ENCODE data around the gene PLD4. TPM values are rescaled to one million over a fixed set of nuclear protein-coding genes. Genes with fewer than 3 reads are reported as not detected.

PLD4 gene
- total RNA-seq, 1 donor, result 0.09 TPM

DNA sequence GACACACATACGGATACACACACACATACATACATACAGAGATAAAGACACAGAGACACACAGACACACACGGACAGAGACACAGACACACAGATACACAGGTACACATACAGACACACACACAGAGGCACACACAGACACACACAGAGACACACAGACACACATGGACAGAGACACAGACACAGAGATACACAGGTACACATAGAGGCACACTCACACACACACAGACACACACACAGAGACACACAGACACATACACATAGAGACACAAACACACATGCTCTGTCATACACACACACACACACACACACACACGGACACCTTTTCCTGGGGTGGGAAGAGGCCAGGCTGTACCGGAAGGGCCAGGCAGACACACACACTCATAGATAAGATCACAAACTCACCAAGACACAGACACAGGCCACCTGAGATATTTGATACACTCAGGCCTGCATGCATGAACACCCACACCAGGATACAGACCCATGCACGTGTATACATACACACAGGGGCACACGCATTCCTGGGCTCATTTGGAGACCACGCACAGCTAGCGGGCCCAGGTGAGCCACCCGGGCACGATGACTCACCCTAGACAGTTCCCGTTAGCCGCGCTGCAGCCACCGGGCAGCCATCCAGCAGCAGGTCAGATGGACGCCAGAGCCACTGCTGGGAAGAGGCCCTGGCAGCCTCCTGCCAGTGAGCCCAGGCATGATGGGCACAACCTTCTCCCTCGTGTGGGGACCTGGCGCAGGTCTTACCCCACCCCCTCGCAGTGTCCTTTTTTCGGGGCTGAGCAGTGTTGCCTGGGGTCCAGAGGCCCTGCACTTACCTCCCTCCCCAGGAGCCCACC, 55.3 kb downstream of the PLD4 start:
- TF ChIP-seq, protein P1, sequence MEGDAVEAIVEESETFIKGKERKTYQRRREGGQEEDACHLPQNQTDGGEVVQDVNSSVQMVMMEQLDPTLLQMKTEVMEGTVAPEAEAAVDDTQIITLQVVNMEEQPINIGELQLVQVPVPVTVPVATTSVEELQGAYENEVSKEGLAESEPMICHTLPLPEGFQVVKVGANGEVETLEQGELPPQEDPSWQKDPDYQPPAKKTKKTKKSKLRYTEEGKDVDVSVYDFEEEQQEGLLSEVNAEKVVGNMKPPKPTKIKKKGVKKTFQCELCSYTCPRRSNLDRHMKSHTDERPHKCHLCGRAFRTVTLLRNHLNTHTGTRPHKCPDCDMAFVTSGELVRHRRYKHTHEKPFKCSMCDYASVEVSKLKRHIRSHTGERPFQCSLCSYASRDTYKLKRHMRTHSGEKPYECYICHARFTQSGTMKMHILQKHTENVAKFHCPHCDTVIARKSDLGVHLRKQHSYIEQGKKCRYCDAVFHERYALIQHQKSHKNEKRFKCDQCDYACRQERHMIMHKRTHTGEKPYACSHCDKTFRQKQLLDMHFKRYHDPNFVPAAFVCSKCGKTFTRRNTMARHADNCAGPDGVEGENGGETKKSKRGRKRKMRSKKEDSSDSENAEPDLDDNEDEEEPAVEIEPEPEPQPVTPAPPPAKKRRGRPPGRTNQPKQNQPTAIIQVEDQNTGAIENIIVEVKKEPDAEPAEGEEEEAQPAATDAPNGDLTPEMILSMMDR (IDR thresholded peaks at IDR 0.05; ENCODE audit: insufficient read depth, low read length), result no peak
- DNase-seq (ENCODE audit: low read depth), result peak; percentile 22

DNA sequence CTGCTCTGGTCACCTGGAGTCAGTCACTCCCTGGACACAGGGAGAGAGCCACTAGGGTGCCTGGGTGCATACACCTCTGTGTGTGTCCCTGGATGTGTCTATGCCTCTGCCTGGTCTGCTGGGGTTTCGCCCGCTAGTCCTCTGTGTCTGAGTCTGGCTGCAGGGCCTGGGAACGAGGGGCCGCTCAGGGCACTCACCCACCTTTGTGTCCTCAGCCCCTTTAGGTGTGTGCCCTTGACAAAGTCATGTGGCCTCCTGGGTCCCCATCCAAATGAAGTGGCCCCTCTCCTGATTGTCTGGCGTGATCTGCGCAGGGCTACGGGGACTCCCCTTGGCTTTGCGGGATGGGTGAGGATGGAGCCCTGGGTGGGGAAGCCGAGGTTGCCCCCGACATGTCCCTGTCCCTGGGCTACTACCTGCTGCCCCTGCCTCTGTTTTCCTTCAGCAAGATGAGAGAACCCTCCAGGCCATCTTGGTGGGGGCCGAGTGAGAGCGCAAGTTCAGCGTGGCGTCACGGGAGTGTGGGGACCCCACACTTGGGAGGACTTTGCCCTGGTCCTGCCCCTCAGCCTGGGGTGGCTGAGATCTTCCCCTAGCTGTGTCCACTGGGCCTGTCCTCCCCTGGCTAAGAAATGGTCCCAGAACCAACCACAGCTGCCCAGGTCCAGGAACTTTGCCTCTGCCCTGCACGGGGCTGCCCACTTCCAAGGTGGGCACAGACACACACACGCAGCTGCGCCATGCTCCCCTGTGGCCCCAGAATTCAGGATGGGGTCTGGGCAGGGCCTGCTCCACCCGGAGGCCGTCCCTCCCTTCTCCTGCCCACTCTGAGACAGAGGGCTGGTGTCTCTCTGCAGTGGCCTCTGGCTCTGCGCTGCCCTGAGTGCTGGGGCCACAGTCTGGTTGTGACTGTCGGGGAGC, 56.2 kb downstream of the PLD4 start:
- H3K4me3 ChIP-seq (ENCODE audit: low read depth, low read length), result no peak overlapping the region
- DNase-seq (ENCODE audit: low read depth), result no peak
- TF ChIP-seq, protein P1 (IDR thresholded peaks at IDR 0.05; ENCODE audit: insufficient read depth, low read length), result no peak

More for the DNA sequence above, 55.3 kb downstream of the PLD4 start:
- no peak overlapping the region for H3K4me3 ChIP-seq (ENCODE audit: low read depth, low read length)

DNA sequence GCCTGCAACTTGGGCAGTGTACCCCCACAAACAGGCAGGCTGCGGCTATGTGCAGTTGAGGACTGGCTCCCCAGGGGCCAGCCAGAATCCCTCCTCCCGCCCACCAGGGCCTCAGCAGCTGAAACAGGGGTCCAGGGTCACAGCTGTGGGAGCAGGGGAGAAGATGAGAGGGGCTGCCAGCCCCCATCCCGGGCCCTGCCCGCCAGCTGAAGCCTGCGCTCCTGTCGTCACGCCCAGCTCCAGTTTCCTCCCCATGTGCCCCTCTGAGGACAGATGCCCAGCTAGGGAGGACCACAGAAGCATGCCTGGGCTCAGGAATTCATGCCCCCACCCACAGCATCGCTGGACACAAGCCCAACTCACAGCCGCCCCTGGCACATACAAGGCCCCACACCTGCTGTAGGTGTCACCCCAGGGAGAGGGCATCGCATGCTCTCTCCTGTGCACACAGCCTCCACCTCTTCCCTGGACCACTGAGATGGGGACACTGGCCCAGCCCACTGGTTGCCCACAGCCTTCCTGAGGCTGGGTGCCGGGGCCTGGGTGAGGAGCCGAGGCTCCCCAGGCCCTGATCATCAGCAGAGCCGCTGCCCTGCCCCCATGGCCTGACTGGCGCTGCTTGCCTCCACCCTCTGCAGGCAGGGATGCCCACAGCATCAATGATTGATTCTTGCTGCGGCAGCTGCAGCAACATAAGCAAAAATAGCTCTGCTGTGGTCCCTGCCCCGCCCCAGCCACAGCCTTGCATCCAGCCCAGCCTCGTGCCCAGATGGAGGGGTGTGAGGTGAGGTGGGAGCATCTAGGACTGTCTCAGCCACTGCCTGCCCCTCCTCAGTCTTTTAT, 57.2 kb downstream of the PLD4 start:
- TF ChIP-seq, protein P1 (IDR thresholded peaks at IDR 0.05; ENCODE audit: insufficient read depth, low read length), result no peak
- no peak for DNase-seq (ENCODE audit: low read depth)
- H3K4me3 ChIP-seq (ENCODE audit: low read depth, low read length), result no peak overlapping the region

DNA sequence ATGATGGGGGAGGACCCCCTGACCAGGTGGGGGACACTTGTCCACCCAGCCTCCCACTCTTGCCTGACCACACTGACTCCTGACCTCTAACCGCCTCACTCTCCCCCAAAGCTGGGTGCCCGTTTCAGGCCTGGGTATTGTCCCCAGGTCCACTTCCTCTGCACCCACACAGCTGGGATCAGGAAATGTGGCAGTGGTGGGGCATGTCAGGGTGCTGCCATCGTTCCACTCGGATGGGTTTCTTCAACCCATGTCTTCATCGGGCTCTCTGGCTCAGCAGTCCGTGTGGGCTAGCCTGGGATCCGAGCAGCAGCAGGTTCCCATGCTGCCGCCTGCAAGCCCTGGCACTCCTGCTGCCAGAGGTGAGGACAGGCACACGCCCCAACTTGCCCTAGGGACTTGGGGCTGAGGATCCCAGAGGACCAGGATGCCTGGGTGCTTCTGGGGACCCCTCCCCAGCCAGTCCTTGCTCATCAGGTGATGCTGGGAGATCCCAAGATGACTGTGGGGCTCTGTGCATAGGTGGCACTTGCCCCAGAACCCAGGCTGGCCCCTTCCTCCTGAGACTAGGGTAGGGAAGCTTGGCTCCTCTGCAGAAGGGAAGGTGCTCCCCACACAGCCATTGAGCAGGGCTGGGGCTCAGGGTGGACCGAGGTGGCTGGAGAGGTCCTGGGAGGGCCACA, 58.0 kb downstream of the PLD4 start:
- no peak for DNase-seq (ENCODE audit: low read depth)
- TF ChIP-seq, protein P1 (IDR thresholded peaks at IDR 0.05; ENCODE audit: insufficient read depth, low read length), result no peak
- no peak overlapping the region for H3K4me3 ChIP-seq (ENCODE audit: low read depth, low read length)

Other genes with a start within 250 kb of the PLD4 start
- 38.3 and 64.0 TPM in 2 replicates for gene INF2, start 235.3 kb upstream of the PLD4 start, total RNA-seq (ENCODE audit: low replicate concordance)
- 0.65 and 4.8 TPM in 2 replicates for gene ADSS1, start 200.7 kb upstream of the PLD4 start, total RNA-seq (ENCODE audit: low replicate concordance)
- 79.4 and 87.3 TPM in 2 replicates for gene SIVA1, start 171.7 kb upstream of the PLD4 start, total RNA-seq (ENCODE audit: low replicate concordance)
- 93.1 and 127 TPM in 2 replicates for gene AKT1, start 129.1 kb upstream of the PLD4 start, total RNA-seq (ENCODE audit: low replicate concordance)
- 2.5 and 5.0 TPM in 2 replicates for gene ZBTB42, start 123.8 kb upstream of the PLD4 start, total RNA-seq (ENCODE audit: low replicate concordance)
- 8.2 and 18.2 TPM in 2 replicates for gene CEP170B, start 59.6 kb upstream of the PLD4 start, total RNA-seq (ENCODE audit: low replicate concordance)
- gene AHNAK2, start 53.5 kb downstream of the PLD4 start, total RNA-seq (ENCODE audit: low replicate concordance), result 78.4 and 164 TPM in 2 replicates
- 2.8 and 8.0 TPM in 2 replicates for gene CLBA1, start 60.9 kb downstream of the PLD4 start, total RNA-seq (ENCODE audit: low replicate concordance)
- gene CDCA4, start 96.2 kb downstream of the PLD4 start, total RNA-seq (ENCODE audit: low replicate concordance), result 4.0 and 41.1 TPM in 2 replicates
- gene GPR132, start 140.6 kb downstream of the PLD4 start, total RNA-seq (ENCODE audit: low replicate concordance), result 0.09 and 0.16 TPM in 2 replicates
- 0.63 and 3.1 TPM in 2 replicates for gene JAG2, start 243.9 kb downstream of the PLD4 start, total RNA-seq (ENCODE audit: low replicate concordance)

Data from fibroblast of the aortic adventitia (primary cell).